K562 (cell line): ENCODE results near the gene CBFA2T3. TPM values are rescaled to one million over a fixed set of nuclear protein-coding genes. Genes with fewer than 3 reads are reported as not detected.
A peak's percentile ranks its signal among the peaks of the same experiment; 100 is the strongest.

ENCODE experiments used
- CBX5 ChIP-seq: IDR thresholded peaks from 2 replicates; pipeline ENCODE4 v1.6.1; 2014; ENCODE audit warnings: low read depth, borderline replicate concordance
- JUN ChIP-seq, 2 experiments: sonication (generic) in 1 of 2; formaldehyde crosslinking in 1 of 2; IDR thresholded peaks; 2 replicates each; pipeline versions ENCODE4 v1.6.1 to v1.8.0; 2012 to 2022; ENCODE audit warnings: borderline replicate concordance in 2 of 2, mild to moderate bottlenecking in 2 of 2, improper control_type of control experiment in 1 of 2, low read depth in 1 of 2, low read length in 1 of 2, missing genetic modification reagents in 1 of 2
- MAZ ChIP-seq, 2 experiments: fragments of 450-650 bp in 1 of 2; sonication (generic) in 1 of 2; formaldehyde crosslinking; IDR thresholded peaks in 1 of 2; conservative IDR thresholded peaks in 1 of 2; 2 replicates each; pipeline versions ENCODE4 v1.4.0 to v1.5.0; 2020; ENCODE audit warnings: mild to moderate bottlenecking in 1 of 2, missing genetic modification reagents in 1 of 2
- MTA1 ChIP-seq: fragments of 450-650 bp; IDR thresholded peaks from 2 replicates; pipeline ENCODE4 v1.6.1; 2017; ENCODE audit warnings: borderline replicate concordance
- MYC ChIP-seq, 2 experiments: fragments of 250-450 bp in 1 of 2; sonication (Bioruptor Pico) in 1 of 2; IDR thresholded peaks; 2 replicates each; pipeline versions ENCODE4 v1.5.1 to v1.6.1; 2012 to 2021; ENCODE audit warnings: low read depth in 2 of 2, borderline replicate concordance in 1 of 2, improper control_type of control experiment in 1 of 2, low read length in 1 of 2, mild to moderate bottlenecking in 1 of 2, moderate library complexity in 1 of 2
- NCOR1 ChIP-seq: fragments of 450-650 bp; IDR thresholded peaks from 2 replicates; pipeline ENCODE4 v1.6.1; 2016; ENCODE audit warnings: mild to moderate bottlenecking, moderate library complexity
- NEUROD1 ChIP-seq: fragments of 150-350 bp; IDR thresholded peaks from 2 replicates; pipeline ENCODE4 v1.6.1; 2014; ENCODE audit warnings: borderline replicate concordance, low read length, low read depth; ENCODE audit not compliant: partially characterized antibody
- PHF21A ChIP-seq: fragments of 450-650 bp; IDR thresholded peaks from 2 replicates; pipeline ENCODE4 v1.6.1; 2017; ENCODE audit warnings: low read depth, borderline replicate concordance
- POLR2H ChIP-seq: IDR thresholded peaks from 2 replicates; pipeline ENCODE4 v1.6.1; 2016; ENCODE audit warnings: missing genetic modification characterization, low read depth, mild to moderate bottlenecking, control low read depth, missing compliant biosample characterization, moderate library complexity
- SRSF1 ChIP-seq: fragments of 200-400 bp; formaldehyde crosslinking; IDR thresholded peaks from 2 replicates; pipeline ENCODE4 v1.6.1; 2017; ENCODE audit warnings: mild to moderate bottlenecking, low read depth, low read length, moderate library complexity
- STAT5A ChIP-seq: IDR thresholded peaks from 2 replicates; pipeline ENCODE4 v1.6.1; 2012; ENCODE audit warnings: low read length, inconsistent platforms, borderline replicate concordance
- SUPT5H ChIP-seq: fragments of 450-650 bp; IDR thresholded peaks from 2 replicates; pipeline ENCODE4 v1.6.1; 2016
- TAL1 ChIP-seq: fragments of 450-650 bp; IDR thresholded peaks from 2 replicates; pipeline ENCODE4 v1.6.1; 2016; ENCODE audit warnings: mild to moderate bottlenecking
- ZBTB17 ChIP-seq: fragments of 450-650 bp; formaldehyde crosslinking; IDR thresholded peaks from 2 replicates; pipeline ENCODE4 v1.4.0; 2020; ENCODE audit warnings: mild to moderate bottlenecking
- ZNF253 ChIP-seq: fragments of 250-450 bp; sonication (Bioruptor Pico); conservative IDR thresholded peaks from 2 replicates; pipeline ENCODE4 v1.6.1; 2021; ENCODE audit warnings: mild to moderate bottlenecking
- ZNF445 ChIP-seq: fragments of 250-450 bp; sonication (Bioruptor Pico); IDR thresholded peaks from 2 replicates; pipeline ENCODE4 v1.4.0; 2020; ENCODE audit warnings: low read depth, mild to moderate bottlenecking, moderate library complexity
- polyA plus RNA-seq, 8 experiments: library from polyadenylated mRNA; depleted of rRNA in 4 of 8; stranded (reverse) in 5 of 8; unstranded in 3 of 8; fragments of >200 nt; fragmentation: Nextera tagmentation in 2 of 8; fragmentation: Illumina TruSeq in 1 of 8; extraction: Ambion mirVana in 2 of 8; extraction: Trizol in 1 of 8; gene quantifications; 2 replicates each; pipeline versions ENCODE4 v1.2.1 to v1.2.3, GENCODE V29; 2011 to 2014; ENCODE audit warnings: inconsistent platforms in 1 of 8, missing spikeins in 1 of 8
- total RNA-seq, 7 experiments: library from RNA; depleted of rRNA in 6 of 7; stranded (reverse); fragments of >200 nt in 6 of 7; fragmentation: Illumina TruSeq in 2 of 7; extraction: Trizol in 2 of 7; gene quantifications; 2 replicates each; pipeline versions ENCODE4 v1.2.1 to v1.2.3, GENCODE V29; 2011 to 2021; ENCODE audit warnings: low replicate concordance in 1 of 7
- TF ChIP-seq, protein P1 (sequence below): fragments of 450-650 bp; IDR thresholded peaks from 2 replicates; pipeline ENCODE4 v1.6.1; 2016; ENCODE audit warnings: mild to moderate bottlenecking
- TF ChIP-seq, protein P2 (sequence below): fragments of 450-650 bp; IDR thresholded peaks from 2 replicates; pipeline ENCODE4 v1.7.1; 2018; ENCODE audit warnings: mild to moderate bottlenecking, low read depth; ENCODE audit not compliant: partially characterized antibody
- TF ChIP-seq, protein P3 (sequence below), 3 experiments: fragments of 200-800 bp in 1 of 3; sonication (Bioruptor generic) in 1 of 3; sonication (generic) in 1 of 3; formaldehyde crosslinking in 1 of 3; IDR thresholded peaks; 2 replicates each; pipeline versions ENCODE4 v1.6.1 to v1.8.0; 2016 to 2022; ENCODE audit warnings: mild to moderate bottlenecking in 2 of 3, missing compliant biosample characterization in 2 of 3, missing genetic modification characterization in 2 of 3, missing genetic modification reagents in 1 of 3

CBFA2T3 gene
- total and polyA plus RNA-seq, 9 of the 15 experiments (the other 6 are each of a cell fraction or from before 2014, with no cell fraction given), result 2.3 to 145 (median 6.7) TPM

DNA sequence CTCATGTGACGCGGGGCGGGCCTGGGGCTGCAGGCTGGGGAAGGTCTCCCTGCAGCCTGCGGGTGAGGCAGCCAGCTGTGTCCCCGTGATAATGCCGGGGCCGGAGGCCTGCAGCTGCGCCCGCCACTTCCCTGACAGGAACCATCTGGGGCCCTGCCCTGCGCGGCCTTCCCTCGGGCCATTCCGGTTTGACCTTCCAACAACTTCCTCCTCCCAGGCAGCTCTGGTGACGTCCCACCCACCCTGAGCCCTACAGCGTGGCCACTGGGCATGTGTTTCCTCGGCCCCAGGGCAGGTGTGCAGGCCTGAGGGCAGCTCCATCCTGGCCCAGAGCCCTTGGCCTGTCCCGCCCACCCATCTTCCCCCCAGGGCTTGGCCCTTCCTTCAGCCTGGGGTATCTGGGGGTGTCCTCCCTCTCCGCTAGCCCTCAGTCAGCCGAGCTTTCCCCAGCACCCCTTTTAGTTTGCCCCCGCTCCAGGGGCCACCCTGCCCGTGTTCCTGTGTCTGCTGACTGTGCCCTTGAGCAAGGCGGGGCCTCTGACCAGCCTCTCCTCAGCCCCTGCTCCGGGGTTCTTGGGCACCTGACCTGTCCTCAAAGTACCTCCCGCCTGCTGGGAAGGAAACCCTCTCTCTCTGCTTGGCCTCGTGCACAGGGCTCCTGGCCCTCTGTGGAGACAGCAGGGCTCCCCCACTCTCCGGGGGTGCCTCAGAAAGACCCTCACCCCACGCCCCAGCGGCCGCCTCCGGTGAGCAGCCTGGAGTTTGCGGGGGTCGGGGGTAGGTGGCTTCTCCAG, at the start of gene CBFA2T3 (continued):
- TF ChIP-seq STAT5A (peak; percentile 69; the same call in 1 of the 2 replicates), CBX5 (no peak; the same call in 1 of the 2 replicates), POLR2H (tag) (peak; percentile 60), MTA1 (no peak), ZBTB17 (CRISPR knock-in tag) (no peak), ZNF253 (CRISPR knock-in tag) (no peak), PHF21A (no peak), NEUROD1 (peak; percentile 62), JUN (IDR thresholded peaks at IDR 0.05; ENCODE audit: borderline replicate concordance, low read depth, low read length) (no peak), JUN (CRISPR knock-in tag; IDR thresholded peaks at IDR 0.05; ENCODE audit: borderline replicate concordance) (0 out of 2 replicates have a peak, but pooled peaks have one; percentile 16), MAZ (CRISPR knock-in tag; conservative IDR thresholded peaks at IDR 0.05 in 1 of 2, IDR thresholded peaks at IDR 0.05 in 1 of 2) (peak; percentile 47 to 86; a peak in 3 of 4 replicates), NCOR1 (peak; percentile 93), SRSF1 (no peak), TAL1 (peak; percentile 85), ZNF445 (CRISPR knock-in tag) (no peak), MYC (IDR thresholded peaks at IDR 0.05; ENCODE audit: low read depth, low read length) (peak; percentile 93), MYC (CRISPR knock-in tag; IDR thresholded peaks at IDR 0.05; ENCODE audit: borderline replicate concordance, low read depth) (no peak), SUPT5H (0 out of 2 replicates have a peak, but pooled peaks have one; percentile 31)
- TF ChIP-seq, protein P1, sequence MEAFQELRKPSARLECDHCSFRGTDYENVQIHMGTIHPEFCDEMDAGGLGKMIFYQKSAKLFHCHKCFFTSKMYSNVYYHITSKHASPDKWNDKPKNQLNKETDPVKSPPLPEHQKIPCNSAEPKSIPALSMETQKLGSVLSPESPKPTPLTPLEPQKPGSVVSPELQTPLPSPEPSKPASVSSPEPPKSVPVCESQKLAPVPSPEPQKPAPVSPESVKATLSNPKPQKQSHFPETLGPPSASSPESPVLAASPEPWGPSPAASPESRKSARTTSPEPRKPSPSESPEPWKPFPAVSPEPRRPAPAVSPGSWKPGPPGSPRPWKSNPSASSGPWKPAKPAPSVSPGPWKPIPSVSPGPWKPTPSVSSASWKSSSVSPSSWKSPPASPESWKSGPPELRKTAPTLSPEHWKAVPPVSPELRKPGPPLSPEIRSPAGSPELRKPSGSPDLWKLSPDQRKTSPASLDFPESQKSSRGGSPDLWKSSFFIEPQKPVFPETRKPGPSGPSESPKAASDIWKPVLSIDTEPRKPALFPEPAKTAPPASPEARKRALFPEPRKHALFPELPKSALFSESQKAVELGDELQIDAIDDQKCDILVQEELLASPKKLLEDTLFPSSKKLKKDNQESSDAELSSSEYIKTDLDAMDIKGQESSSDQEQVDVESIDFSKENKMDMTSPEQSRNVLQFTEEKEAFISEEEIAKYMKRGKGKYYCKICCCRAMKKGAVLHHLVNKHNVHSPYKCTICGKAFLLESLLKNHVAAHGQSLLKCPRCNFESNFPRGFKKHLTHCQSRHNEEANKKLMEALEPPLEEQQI, result no peak
- TF ChIP-seq, protein P2, sequence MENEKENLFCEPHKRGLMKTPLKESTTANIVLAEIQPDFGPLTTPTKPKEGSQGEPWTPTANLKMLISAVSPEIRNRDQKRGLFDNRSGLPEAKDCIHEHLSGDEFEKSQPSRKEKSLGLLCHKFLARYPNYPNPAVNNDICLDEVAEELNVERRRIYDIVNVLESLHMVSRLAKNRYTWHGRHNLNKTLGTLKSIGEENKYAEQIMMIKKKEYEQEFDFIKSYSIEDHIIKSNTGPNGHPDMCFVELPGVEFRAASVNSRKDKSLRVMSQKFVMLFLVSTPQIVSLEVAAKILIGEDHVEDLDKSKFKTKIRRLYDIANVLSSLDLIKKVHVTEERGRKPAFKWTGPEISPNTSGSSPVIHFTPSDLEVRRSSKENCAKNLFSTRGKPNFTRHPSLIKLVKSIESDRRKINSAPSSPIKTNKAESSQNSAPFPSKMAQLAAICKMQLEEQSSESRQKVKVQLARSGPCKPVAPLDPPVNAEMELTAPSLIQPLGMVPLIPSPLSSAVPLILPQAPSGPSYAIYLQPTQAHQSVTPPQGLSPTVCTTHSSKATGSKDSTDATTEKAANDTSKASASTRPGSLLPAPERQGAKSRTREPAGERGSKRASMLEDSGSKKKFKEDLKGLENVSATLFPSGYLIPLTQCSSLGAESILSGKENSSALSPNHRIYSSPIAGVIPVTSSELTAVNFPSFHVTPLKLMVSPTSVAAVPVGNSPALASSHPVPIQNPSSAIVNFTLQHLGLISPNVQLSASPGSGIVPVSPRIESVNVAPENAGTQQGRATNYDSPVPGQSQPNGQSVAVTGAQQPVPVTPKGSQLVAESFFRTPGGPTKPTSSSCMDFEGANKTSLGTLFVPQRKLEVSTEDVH, result no peak
- TF ChIP-seq, protein P3, sequence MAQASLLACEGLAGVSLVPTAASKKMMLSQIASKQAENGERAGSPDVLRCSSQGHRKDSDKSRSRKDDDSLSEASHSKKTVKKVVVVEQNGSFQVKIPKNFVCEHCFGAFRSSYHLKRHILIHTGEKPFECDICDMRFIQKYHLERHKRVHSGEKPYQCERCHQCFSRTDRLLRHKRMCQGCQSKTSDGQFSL (CRISPR knock-in tag; IDR thresholded peaks at IDR 0.05), result no peak; the same call in 1 of the 2 replicates
- TF ChIP-seq, protein P3 (tag; IDR thresholded peaks at IDR 0.05), result peak in 1 of 2 experiments; percentile 1; a peak in 1 of 4 replicates
